ENCODE results near the gene TFR2.

TFR2 gene

GRCh38 chr7:100604976-100605911 lies 36.1 kb downstream of the TFR2 start:
- H3K79me2 ChIP-seq (ENCODE audit: insufficient read depth, low read length), result no peaks in the 10 kb centered on the region
- TF ChIP-seq CTCF (IDR thresholded peaks at IDR 0.05; ENCODE audit: low read length), result no peak
- no peak for TF ChIP-seq EZH2 (IDR thresholded peaks at IDR 0.05; ENCODE audit: borderline replicate concordance, low read length)
- peak overlapping the region; percentile 56; the same call in 1 of the 2 replicates for H3K9ac ChIP-seq (ENCODE audit: low read length)
- no peaks in the 10 kb centered on the region for H4K20me1 ChIP-seq (ENCODE audit: insufficient read depth, low read length)
- H3F3A ChIP-seq (ENCODE audit: insufficient read depth, low read length), result no peaks in the 10 kb centered on the region
- H3K36me3 ChIP-seq (ENCODE audit: insufficient read depth, low read length), result no peaks in the 10 kb centered on the region
- peak overlapping the region; percentile 60 for H3K4me3 ChIP-seq (ENCODE audit: low read depth, low read length, poor library complexity, severe bottlenecking)
- H3K9me2 ChIP-seq (ENCODE audit: low read depth, low read length), result no peaks in the 10 kb centered on the region
- no peak overlapping the region for H3K27ac ChIP-seq (ENCODE audit: low read depth, low read length, poor library complexity, severe bottlenecking)
- peak overlapping the region; percentile 72 for H3K4me2 ChIP-seq (ENCODE audit: low read length)
- H3K4me1 ChIP-seq (ENCODE audit: insufficient read depth, low read length, severe bottlenecking), result peaks cover 16% of the 10 kb centered on the region
- no peak overlapping the region for H2AFZ ChIP-seq (ENCODE audit: low read length)
- no peaks in the 10 kb centered on the region; the same call in 1 of the 2 replicates for H3K27me3 ChIP-seq (ENCODE audit: insufficient read depth, low read length)
- no peaks in the 10 kb centered on the region for H3K9me3 ChIP-seq (ENCODE audit: low read length)

DNA sequence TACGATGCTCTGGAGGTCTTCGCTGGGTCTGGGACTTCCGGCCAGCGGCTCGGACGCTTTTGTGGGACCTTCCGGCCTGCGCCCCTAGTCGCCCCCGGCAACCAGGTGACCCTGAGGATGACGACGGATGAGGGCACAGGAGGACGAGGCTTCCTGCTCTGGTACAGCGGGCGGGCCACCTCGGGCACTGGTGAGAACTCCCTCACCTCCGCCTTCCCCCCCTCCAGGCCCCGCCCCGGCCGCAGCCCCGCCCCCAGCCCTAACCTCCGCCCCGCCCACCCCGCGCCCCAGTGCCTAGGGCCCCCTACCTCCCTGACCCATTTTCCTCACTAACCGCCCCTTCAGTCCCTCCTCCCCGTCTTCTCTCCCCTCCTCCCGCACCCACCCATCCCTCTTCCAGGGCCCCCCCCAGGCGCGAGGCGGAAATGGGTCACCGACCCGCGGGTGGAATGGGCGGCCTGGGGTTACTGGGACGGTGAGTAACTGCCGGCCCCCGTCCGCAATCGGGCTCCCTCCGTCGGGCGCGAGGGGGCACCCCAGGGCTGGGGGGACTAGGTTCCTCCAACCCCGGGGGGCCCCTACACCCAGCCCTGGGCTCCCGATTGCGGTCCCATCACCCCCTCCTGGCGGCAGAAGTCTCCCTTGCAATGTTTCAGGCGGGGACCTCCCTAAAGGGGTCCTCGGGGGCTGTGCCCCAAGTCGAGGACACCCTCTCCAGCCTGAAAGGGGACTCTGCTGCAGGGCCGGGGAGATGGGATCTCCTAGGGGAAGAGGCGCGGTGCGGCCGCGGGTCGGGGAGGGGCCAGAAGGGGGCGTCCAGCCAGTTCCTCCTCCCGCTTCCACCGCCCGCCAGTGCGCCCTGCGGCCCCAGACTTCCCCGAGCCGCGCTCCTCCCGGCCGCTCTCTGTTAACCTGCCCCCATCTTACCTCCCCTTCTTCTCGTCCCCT lies 37.0 kb downstream of the TFR2 start:
- peaks cover 16% of the 10 kb centered on the region for H3K4me1 ChIP-seq (ENCODE audit: insufficient read depth, low read length, severe bottlenecking)
- H3K9ac ChIP-seq (ENCODE audit: low read length), result peak overlapping the region; percentile 56
- TF ChIP-seq EZH2 (IDR thresholded peaks at IDR 0.05; ENCODE audit: borderline replicate concordance, low read length), result no peak
- TF ChIP-seq CTCF (IDR thresholded peaks at IDR 0.05; ENCODE audit: low read length), result peak; percentile 81
- no peaks in the 10 kb centered on the region; the same call in 1 of the 2 replicates for H3K27me3 ChIP-seq (ENCODE audit: insufficient read depth, low read length)
- no peaks in the 10 kb centered on the region for H3K79me2 ChIP-seq (ENCODE audit: insufficient read depth, low read length)
- no peaks in the 10 kb centered on the region for H3K36me3 ChIP-seq (ENCODE audit: insufficient read depth, low read length)
- peak overlapping the region; percentile 65; the same call in 1 of the 2 replicates for H2AFZ ChIP-seq (ENCODE audit: low read length)
- no peak overlapping the region for H3K27ac ChIP-seq (ENCODE audit: low read depth, low read length, poor library complexity, severe bottlenecking)
- peak overlapping the region; percentile 60 for H3K4me3 ChIP-seq (ENCODE audit: low read depth, low read length, poor library complexity, severe bottlenecking)
- peak overlapping the region; percentile 72 for H3K4me2 ChIP-seq (ENCODE audit: low read length)
- no peaks in the 10 kb centered on the region for H3K9me2 ChIP-seq (ENCODE audit: low read depth, low read length)
- H4K20me1 ChIP-seq (ENCODE audit: insufficient read depth, low read length), result no peaks in the 10 kb centered on the region
- no peaks in the 10 kb centered on the region for H3F3A ChIP-seq (ENCODE audit: insufficient read depth, low read length)
- H3K9me3 ChIP-seq (ENCODE audit: low read length), result no peaks in the 10 kb centered on the region

DNA sequence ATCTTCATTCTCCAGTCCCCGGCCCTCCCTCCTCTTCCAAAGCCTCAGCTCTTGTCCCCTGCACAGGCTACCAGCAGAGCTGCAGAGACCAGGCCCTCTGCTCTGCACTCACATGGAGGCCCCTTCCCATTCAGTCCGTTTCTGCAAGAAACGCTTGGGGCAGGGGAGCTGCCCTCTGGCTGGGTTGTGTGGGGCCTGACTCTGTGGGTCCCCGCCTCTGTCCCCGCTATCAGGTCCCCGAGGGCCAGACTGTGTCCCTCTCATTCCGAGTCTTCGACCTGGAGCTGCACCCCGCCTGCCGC lies 37.7 kb downstream of the TFR2 start:
- Histone ChIP-seq H2AFZ (ENCODE audit: low read length) (peak overlapping the region; percentile 65; the same call in 1 of the 2 replicates), H4K20me1 (ENCODE audit: insufficient read depth, low read length) (no peaks in the 10 kb centered on the region), H3K79me2 (ENCODE audit: insufficient read depth, low read length) (no peaks in the 10 kb centered on the region), H3K4me1 (ENCODE audit: insufficient read depth, low read length, severe bottlenecking) (peaks cover 16% of the 10 kb centered on the region), H3K9me2 (ENCODE audit: low read depth, low read length) (no peaks in the 10 kb centered on the region), H3K36me3 (ENCODE audit: insufficient read depth, low read length) (no peaks in the 10 kb centered on the region), H3K27me3 (ENCODE audit: insufficient read depth, low read length) (no peaks in the 10 kb centered on the region; the same call in 1 of the 2 replicates), H3K9ac (ENCODE audit: low read length) (peak overlapping the region; percentile 56; the same call in 1 of the 2 replicates), H3K27ac (ENCODE audit: low read depth, low read length, poor library complexity, severe bottlenecking) (no peak overlapping the region), H3K4me2 (ENCODE audit: low read length) (peak overlapping the region; percentile 72), H3K4me3 (ENCODE audit: low read depth, low read length, poor library complexity, severe bottlenecking) (peak overlapping the region; percentile 60), H3F3A (ENCODE audit: insufficient read depth, low read length) (no peaks in the 10 kb centered on the region), H3K9me3 (ENCODE audit: low read length) (no peaks in the 10 kb centered on the region)
- TF ChIP-seq CTCF (IDR thresholded peaks at IDR 0.05; ENCODE audit: low read length), result no peak
- no peak for TF ChIP-seq EZH2 (IDR thresholded peaks at IDR 0.05; ENCODE audit: borderline replicate concordance, low read length)

Measured in OCI-LY1 (cell line).